ENCODE results near the gene CSGALNACT2.

GRCh38 chr10:43181146-43181545 lies 42.9 kb downstream of the CSGALNACT2 start:
- TF ChIP-seq CTCF (IDR thresholded peaks at IDR 0.05) = no peak
- TF ChIP-seq EZH2 (IDR thresholded peaks at IDR 0.05; ENCODE audit: borderline replicate concordance, insufficient read depth, low read depth, low read length, poor library complexity, severe bottlenecking) = no peak

Measured in B cell (primary cell).